ENCODE results near the gene S1PR2.

GRCh38 chr19:10228393-10228792, 2.7 kb downstream of the S1PR2 start:
- TF ChIP-seq ZNF232 (CRISPR knock-in tag; IDR thresholded peaks at IDR 0.05) = no peak
- no peak for TF ChIP-seq POLR2A (conservative IDR thresholded peaks at IDR 0.05)
- TF ChIP-seq PKNOX1 (IDR thresholded peaks at IDR 0.05) = no peak
- no peak for TF ChIP-seq CTBP1 (IDR thresholded peaks at IDR 0.05; ENCODE audit: borderline replicate concordance)
- TF ChIP-seq GTF2B (IDR thresholded peaks at IDR 0.05; ENCODE audit: extremely low read depth, insufficient read length) = no peak
- TF ChIP-seq ATF2 (CRISPR knock-in tag; IDR thresholded peaks at IDR 0.05) = no peak
- no peak for TF ChIP-seq CBFA2T3 (IDR thresholded peaks at IDR 0.05)
- no peak for TF ChIP-seq ZNF175 (CRISPR knock-in tag; IDR thresholded peaks at IDR 0.05; ENCODE audit: low read depth)
- no peak for TF ChIP-seq GTF2A2 (tag; IDR thresholded peaks at IDR 0.05)
- TF ChIP-seq HNRNPL (IDR thresholded peaks at IDR 0.05; ENCODE audit: low read depth, low read length) = no peak
- TF ChIP-seq SIN3A (IDR thresholded peaks at IDR 0.05; ENCODE audit: borderline replicate concordance in 2 of 2, control insufficient read depth in 1 of 2, low read depth in 2 of 2, low read length in 2 of 2) = no peak
- TF ChIP-seq AFF4 (CRISPR knock-in tag; IDR thresholded peaks at IDR 0.05) = no peak
- no peak for TF ChIP-seq SETDB1 (IDR thresholded peaks at IDR 0.05; ENCODE audit: low read length)
- no peak for TF ChIP-seq SAP30 (IDR thresholded peaks at IDR 0.05; ENCODE audit: borderline replicate concordance, insufficient read depth, low read depth, low read length, poor library complexity, severe bottlenecking)

Data from K562 (cell line).